HL-60/S4 treated with retinoic acid at 250 ng/mL for 4 days and 3 days (cell line): ENCODE measurements around the gene TNS1.

Source experiments
- in situ Hi-C: fragments of 300-500 bp; cut with MboI; formaldehyde crosslinking; loops from 2 replicates; pipeline ENCODE4 v1.7.0; 2022; ENCODE audit warnings: low sequenced_read_pairs

The TNS1 gene

DNA sequence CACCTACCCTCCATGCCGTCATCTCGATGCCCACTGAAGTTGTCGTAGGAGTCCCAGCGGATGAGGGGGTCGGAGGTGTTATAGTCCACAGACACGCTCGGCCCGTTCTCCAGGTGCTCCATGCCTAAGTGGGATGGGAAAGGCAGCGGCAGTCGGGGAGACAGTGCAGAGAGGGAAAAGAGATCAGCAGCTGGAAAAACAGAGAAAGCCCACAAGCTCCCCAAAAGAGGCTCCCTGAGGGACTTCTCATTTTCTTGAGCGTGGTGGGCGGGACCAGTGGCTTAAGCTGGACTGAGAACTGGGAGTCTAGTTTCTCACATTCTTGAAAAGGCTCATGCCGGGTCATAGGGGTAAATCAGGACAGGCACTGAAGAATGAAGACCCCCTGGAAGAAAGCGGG lies 121.9 kb downstream of the TNS1 start:
- in situ Hi-C loops, result loop anchor here (10.0 kb wide), 1 partner anchor 86 kb away; no protein-coding TSS in a partner anchor

DNA sequence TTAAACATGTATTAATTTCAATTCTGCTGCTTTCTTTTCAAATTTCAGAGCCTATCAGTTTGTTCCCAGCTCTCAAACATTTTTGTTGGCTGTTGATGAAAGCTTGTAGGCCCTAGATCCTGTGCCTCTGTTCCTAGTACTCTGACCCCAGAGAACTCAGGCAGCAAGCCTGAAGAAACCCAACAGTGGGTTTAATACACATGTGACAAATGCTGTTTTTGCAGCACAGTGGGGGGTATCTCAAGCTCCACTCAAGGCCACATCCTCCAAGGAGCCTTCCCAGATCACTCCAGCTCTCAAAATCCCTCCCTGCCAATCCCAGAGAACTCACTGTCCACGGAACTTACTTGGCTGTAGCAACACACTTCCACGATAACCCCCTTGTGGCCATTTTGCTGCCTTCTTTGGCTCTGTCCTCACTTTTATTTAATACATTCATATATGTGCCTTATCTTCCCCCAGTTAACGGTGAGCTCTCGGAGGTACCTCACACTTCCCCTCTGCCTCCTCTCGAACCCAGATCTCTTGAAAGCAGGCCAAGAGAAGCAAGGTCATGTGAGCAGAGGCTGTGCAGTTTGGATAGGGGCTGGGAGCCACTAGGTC lies 122.4 kb downstream of the TNS1 start:
- in situ Hi-C loops, result loop anchor here (10.0 kb wide), 1 partner anchor 86 kb away; no protein-coding TSS in a partner anchor

DNA sequence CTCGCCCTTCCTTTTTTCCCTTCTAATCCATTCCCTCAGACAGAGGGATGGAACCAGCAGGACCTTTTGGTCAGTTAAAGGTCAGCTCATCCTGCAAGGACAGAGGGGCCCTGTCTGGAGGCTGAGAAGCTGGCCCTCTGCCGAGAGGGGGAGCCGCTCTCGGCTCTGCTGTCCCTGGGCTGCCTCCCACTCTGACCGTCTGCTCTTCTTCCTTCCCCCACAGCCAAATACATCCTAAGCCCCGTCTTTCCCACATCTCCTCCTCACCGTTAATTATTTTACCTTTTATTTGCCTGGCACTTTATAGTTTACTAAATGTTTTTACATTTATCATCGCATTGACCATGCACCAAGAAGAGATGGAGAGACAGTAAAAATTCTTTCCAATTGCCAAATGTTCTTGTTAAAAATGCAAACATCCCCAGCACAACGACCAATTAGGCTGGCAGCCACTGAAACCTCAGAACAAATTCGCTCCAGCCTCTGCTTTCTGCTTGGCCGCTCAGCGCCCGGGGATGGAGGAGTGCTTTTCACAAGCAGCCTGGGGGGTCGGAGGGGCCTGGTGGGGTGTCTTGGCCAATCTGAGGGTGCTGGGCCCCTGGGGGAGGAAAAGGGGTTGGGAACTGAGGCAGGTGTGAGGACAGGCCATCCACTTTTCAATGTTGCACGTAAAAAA lies 123.7 kb downstream of the TNS1 start:
- in situ Hi-C loops, result no loop called here

DNA sequence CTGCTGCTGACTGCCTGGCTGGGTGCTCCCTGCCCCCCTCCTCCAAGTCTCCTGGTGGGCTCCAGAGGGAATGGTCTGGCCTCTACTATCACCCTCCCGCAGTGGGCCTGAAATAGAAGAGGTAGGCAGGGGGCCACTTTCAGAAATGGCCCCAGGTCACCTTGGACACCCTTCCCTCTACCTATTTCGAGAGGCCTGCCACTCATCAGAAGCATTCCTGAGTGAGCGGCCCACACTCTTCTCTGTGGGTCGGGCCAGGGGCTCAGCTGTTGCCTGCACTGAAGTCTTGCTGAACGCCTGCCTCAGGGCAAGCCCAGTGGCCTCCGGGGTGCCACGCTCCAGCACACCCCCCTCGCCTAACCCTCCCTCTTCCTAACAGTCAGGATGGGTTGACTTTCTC lies 124.9 kb downstream of the TNS1 start:
- in situ Hi-C loops, result no loop called here

DNA sequence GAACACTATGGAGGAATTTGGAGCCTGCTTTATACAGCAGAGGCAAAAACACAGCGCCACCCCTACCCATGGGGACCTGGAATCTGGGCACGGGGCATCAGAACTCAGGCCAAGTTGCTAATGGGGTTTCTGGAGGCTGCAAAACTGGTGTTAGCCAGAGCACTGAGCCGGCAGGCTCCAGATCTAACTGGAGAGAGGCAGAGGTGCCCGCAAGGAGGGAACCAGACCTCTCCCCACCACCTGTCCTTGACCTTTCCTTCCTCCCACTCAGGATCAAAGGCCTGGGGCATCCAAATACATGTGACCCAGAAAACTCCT lies 126.6 kb downstream of the TNS1 start:
- in situ Hi-C loops, result no loop called here

DNA sequence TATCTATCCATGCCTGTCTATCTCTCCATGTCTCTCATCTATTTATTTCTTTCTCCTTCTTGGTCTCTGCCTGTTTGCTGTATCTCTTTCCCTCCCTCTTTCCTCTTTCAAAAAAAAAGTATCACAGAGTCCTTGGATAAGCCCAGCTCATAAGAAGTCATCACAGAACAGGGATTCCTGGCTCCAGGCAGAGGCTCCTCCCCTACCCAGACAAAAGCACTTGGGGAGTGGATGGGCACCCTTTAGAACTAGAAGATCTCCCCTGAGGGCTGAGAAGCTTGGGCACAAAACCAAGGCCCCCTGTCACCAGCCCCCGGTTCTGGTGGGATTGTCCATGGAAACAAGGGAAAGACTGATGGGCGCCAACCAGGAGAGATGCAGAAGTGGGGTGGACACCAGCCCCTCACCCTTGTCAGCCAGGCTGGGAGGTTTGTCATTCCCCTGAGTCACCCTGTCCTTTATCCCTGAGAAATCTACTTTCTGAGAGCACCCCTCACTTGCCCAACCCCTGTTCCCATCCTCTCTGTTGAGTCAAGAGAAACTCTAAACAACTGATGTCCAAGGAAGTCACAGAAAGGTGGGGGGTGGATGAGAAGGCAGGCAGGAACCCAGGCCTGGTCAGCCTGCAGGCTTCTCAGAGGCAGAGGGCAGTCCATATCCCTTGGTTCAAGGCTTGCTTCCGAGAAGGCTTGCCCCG lies 127.1 kb downstream of the TNS1 start:
- in situ Hi-C loops, result no loop called here

DNA sequence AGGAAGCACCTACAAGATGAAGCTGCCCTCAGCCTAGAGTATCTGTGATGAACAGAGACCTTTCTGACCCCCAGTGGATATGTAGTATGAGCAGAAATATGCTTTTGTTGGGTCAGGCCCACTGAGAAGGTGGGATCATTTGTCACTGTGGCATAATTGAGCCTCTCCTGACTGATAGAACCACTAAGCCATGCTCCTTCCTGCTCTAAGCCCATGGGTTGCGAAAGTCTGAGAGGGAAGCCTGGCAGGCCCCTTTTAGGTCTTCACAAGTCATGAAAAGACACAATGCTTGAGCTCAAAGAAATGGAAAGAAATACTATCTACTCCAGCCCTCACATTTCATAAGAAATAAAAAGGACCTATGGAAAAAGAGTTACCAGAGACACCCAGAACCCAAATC lies 127.7 kb downstream of the TNS1 start:
- in situ Hi-C loops, result no loop called here

DNA sequence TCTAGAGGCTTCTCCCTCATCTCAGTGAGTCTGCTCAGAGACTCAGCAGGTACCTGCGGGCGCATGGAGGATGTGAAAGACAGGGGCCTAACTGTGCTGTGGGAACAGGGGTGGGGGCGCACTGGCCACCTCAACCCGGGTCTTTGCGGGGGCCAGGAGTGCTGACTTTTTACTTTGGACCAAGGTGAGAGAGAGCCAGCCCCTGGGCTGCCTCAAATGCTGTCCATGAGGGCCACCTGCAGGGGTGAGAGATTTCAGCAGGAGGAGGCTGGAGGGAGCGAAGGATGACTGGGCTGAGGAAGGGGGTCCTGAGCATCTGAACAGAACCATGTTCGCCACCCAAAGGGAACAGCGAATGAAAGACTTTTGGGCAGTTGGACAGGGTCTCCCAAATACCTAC lies 129.4 kb downstream of the TNS1 start:
- in situ Hi-C loops, result no loop called here

DNA sequence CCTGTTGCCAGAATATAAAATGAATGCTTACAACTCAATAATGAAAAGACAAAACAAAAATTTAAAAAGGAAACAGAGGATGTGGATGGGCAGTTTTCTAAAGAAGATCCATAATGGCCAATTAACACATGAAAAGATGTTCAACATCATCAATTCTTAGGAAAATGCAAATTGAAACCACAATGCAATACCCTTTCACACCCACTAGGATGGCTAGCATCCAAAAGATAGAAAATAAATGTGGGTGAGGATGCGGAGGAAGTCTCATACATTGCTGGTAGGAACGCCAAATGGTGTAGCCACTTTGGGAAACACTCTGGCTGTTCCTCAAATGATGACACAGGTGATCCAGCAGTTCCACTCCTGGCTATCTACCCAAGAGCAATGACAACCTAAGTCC lies 130.5 kb downstream of the TNS1 start:
- in situ Hi-C loops, result no loop called here

DNA sequence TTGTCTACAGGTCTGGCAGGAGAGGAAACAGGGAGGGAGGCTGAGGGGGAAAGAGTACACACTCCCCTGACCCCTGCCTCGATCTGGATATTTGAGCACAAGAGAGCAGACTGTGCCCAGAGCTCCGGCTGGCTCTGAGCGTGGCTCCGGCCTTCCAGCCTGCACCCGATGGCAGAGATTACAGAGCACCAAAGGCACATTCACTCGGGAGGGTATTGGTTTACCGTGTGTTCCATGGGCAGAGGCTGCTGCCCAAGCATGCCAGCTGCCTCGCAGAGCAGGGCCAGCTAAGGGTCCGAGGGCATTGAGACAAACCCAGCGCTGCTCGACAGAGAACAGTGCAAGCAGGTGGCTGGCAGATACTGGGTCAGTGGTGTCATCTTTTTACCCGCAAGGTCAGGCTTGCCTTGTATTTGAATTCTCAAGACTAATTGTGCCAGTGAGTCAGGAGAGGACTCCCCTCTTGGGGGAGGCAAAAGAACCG lies 132.2 kb downstream of the TNS1 start:
- in situ Hi-C loops, result no loop called here

DNA sequence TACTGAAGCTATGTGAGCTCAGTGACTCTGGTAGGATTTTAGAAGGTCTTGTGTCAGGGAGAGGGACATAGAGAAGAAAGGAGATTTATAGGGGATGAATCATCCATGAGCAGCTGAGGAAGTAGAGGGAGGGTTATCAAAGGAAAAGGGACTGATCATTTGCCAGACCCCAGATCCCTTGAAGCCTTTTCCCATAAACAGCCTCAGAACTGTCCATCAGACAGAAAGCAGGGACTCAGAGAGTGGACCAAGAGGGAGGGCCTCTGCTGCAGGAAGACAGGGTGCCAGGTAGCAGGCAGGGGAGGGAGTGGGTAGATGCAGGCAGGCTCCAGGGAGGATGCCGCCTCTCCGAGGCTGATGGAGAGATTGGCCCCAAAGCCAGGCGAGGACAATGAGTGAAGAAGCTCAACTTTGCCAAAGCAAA lies 133.9 kb downstream of the TNS1 start:
- in situ Hi-C loops, result no loop called here

DNA sequence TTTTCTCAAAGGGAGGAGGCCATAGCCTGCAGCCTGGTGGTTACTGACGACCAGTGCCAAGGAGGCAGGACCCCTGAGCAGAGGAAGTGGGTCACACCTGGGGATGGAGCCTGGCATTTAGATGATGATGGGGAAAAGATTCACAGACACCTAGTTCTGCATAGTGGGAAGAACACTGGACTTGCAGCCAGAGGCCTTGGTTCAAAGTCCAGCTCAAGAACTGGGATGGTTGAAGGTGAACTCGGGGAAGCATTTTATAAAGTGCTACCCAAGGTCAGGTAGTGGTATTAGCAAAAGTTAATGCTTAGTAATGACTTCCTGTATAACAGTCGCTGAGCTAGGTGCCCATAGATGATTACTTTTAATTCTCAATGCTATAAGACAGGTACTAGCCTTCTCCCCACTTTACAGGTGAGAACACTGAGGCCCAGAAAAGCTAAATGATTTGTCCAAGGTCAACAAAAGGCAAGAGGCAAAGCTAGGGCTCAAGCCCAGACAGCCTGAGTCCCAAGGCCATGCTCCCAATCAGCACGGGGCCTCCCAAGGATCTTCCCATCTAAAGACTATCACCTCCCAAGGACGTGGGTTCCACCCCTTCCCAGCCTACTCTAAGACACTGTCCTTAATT lies 134.4 kb downstream of the TNS1 start:
- in situ Hi-C loops, result no loop called here

DNA sequence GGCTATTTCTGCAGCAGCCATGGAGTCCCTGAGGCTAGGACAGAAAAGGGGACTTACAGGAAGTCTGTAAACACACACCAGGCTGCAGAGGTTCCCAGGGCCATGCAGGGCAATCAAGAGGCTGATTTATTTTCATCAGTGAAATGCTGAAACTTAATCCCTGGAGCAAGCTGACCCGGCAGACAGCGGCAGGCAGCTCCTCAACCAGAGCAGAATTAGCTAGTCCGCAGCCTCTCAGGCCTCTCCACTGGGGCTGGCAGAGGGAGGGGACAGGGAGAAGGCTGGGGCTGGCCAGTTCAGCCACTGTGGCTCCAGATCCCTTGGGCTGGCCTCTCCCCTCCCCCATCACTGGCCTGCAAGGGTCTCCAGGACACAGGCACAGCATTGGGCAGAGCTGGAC lies 136.3 kb downstream of the TNS1 start:
- in situ Hi-C loops, result no loop called here

DNA sequence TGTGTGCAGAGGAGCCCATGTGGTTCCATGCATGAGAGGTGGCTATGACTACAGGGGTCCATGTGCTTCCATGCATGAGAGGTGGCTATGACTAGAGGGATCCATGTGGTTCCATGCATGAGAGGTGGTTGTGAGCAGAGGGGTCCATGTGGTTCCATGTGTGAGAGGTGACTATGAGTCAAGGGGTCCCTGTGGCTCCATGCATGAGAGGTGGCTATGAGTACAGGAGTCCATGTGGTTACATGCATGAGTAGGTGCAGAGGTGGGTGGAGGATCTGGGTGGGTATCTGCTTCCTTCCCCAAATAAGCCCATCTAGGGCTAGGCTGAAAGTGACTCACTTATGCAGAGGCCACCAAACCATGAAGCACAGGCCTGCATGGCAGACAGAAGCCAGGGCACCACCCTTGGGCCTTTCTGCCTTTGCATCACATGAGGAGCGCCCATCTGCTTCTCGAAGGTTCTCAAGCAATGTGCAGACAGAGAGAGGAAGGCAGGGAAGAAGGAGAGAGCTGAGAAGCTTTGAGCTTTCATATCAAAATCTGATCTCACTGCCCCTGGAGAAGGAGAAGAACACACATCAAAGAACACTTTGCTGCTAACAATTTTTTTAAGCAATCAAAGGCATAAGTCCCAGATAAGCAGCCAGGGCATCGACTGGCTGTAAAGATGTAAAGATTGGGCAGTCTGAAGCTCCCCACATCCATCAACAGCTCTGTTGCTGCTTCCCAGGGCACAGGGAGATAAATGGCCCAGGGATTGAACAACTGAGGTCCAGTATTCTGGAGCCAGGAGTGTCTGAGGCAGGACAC lies 137.6 kb downstream of the TNS1 start:
- in situ Hi-C loops, result no loop called here

DNA sequence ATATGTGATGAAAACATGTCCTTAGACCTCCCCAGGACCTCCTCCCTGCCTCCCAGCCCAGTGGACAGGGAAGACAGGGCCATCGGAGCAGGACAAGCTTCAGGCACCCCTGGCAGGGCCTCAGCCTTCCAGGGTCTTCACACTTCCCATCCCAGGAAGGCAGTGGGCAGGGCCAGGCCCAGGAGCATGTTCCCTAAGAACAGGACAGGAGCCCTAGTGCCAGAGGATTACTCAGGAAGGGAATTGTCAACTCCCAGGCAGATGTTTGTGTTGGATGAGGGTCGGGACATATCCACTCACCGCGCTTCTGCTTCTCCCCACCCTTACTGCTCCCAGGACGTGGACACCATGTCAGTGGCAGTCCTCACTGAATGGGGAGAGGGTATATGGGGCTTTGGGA lies 138.9 kb downstream of the TNS1 start:
- in situ Hi-C loops, result no loop called here

DNA sequence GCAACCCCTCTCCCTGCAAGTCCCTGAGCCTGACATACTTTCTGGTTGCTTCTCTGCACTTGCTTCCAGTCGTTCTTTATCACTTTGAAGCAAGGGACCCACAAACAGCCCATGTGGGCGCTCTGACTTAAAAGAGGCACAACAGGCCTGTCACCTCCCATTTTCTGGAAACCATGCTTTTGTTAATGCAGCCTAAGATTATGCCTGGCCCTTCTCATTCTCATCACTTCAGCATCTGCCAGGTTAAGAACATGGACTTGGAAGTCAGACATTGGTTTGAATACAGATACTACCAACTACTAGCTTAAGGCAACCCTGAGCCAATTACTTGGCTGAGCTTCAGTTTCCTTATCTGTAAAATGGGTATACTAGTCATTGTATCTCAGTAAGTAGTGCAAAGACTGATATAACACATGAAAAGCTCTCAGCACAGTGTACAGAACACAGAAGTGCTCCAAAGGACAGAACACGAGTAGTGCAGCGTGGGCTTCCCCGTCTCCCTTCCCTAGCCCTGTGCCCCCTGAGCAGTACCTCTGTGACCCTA lies 141.4 kb downstream of the TNS1 start:
- in situ Hi-C loops, result no loop called here

DNA sequence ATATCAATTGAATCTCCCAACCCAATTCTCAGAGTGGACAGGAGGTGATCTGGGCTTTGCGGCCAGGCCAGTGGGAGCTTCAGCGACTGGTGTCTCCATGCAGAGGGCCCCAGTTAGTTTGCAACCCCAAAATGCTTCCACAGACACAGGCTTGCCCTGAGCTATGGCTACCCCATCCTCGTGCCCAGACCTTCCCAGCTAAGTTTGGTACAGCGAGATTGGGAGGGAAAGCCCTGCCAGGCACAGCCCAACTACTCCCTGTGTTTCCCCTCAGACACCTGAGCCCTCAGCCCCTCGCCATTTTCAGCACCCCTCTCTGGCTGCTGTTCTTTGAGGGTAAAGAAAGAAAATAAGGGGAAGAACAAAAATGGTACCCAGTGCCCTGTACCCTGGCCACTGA lies 142.9 kb downstream of the TNS1 start:
- in situ Hi-C loops, result no loop called here

DNA sequence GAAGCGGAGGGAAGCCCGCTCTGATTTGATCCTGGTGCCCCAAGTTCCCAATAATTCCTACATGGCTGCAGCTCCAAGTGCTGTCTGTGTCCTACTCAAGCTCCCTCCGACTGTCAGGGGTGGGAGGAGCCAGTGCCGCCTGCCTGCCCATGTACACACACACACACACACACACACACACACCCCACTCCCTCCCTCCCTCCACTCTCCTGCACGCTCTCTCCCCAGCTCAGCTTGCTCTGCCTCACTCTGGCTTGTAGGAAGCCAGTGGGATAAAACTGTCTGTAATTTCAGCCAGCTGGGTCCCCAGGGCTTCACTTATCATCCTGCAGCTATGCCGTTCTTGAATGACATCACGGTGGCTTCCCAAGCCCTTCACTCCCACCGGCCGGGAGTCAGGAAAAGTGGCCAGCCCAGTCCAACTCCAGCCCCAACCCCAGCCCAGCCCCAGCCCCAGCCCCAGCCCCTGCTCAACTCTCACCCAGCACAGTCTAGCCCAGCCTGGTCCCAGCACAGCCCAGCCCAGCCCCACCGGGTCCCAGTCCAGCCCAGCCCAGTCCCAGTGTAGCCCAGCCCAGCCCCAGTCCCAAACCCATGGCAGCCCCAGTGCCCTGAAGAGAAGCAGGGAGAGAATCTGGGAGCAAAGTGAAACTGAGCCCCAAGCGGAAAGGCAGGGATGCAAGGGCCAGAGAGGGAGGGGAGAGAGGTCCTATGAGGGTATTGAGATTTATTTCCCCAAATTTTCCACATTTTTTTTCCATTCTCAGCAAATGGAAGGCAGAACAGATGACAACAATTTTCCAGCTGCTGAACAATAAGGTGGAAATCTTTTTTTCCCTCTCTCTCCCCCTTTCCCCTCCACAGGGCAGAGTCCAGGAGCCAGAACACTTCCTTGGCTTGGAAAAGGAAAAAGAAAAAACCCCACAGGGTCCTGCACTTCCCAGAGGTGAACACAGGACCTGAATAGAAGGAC lies 144.0 kb downstream of the TNS1 start:
- in situ Hi-C loops, result no loop called here
